Transverse colon (tissue), 4 donors: Measurements from ENCODE around the gene DARS2.
"Not testable (repeated sequence)": the region's sequence is repeated elsewhere in the genome, so short reads cannot be mapped to it uniquely, and the experiment has no call there.

Experiments
- CTCF ChIP-seq, 5 experiments: fragments of 200-600 bp in 3 of 5; fragments of 450-650 bp in 2 of 5; sonication (generic) in 3 of 5; IDR thresholded peaks; 1 replicate in 2 of 5; 2 replicates in 3 of 5; pipeline ENCODE4 v1.5.1; 2016 to 2017; ENCODE audit warnings: antibody characterized with exemption in 5 of 5, inconsistent platforms in 3 of 5, mild to moderate bottlenecking in 2 of 5, moderate library complexity in 1 of 5
- POLR2A ChIP-seq: fragments of 450-650 bp; IDR thresholded peaks from one replicate; pipeline ENCODE4 v1.6.1; 2016; ENCODE audit warnings: antibody characterized with exemption, mild to moderate bottlenecking, moderate library complexity
- POLR2AphosphoS5 ChIP-seq, 3 donors: sonication (generic); formaldehyde crosslinking; IDR thresholded peaks; one replicate each; pipeline ENCODE4 v1.6.1; 2016; ENCODE audit warnings: antibody characterized with exemption in 3 of 3

GRCh38 chr1:173881117-173881516 is 56.6 kb downstream of the DARS2 start:
- TF ChIP-seq CTCF (IDR thresholded peaks at IDR 0.05); POLR2A; POLR2AphosphoS5 (IDR thresholded peaks at IDR 0.05): not testable (repeated sequence)
